Measurements from ENCODE around the gene PGA3. TPM values are rescaled to one million over a fixed set of nuclear protein-coding genes. Genes with fewer than 3 reads are reported as not detected.
A peak's percentile ranks its signal among the peaks of the same experiment; 100 is the strongest.
"Not testable (repeated sequence)": the region's sequence is repeated elsewhere in the genome, so short reads cannot be mapped to it uniquely, and the experiment has no call there.

PGA3 gene
- total RNA-seq, 3 donors from 2014 or later: not detected

DNA sequence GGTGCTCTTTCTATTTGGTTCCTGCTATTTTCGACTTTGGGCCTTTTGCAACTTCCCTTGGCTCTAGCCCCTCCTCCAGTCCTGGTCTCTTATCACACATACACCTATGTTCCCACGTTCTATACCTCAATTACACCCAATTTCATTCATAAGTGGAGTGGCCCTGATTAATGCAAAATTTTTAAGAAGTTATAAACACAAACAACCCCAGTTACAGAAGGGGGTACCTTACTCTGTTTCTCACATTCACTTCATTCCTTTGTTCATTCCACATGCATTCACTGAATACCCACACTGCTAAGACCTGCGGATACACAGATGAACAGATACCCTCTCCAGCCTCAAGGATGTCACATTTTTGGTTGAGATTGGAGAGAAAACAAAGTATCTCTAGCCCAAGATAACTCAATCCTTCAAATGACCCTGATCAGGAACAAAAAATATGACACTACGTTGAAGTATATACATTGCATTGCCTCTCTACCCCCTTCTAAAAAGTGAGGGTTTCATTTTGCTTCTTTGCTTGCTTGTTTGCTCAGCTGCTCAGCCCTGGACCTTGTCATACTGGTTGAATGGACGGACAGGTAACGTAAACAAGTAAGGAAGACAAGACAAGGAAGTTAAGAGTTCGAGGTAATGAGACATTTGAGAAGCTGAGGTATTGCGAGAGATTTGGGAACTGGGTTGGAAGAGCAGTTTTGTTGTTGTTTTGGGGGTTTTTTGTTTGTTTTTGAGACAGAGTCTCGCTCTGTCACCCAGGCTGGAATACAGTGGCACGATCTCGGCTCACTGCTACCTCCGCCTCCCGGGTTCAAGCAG is 38.5 kb upstream of the PGA3 start:
- ATAC-seq: no peak
- Mint-ChIP-seq H3K9me3 (no peaks in the 10 kb centered on the region), H3K4me1 (ENCODE audit: low read depth) (peaks cover 48% of the 10 kb centered on the region), H3K36me3 (ENCODE audit: insufficient read depth) (no peaks in the 10 kb centered on the region), H3K27me3 (ENCODE audit: low read depth) (no peaks in the 10 kb centered on the region), H3K4me3 (peak overlapping the region; percentile 22)
- DNase-seq: no peak

DNA sequence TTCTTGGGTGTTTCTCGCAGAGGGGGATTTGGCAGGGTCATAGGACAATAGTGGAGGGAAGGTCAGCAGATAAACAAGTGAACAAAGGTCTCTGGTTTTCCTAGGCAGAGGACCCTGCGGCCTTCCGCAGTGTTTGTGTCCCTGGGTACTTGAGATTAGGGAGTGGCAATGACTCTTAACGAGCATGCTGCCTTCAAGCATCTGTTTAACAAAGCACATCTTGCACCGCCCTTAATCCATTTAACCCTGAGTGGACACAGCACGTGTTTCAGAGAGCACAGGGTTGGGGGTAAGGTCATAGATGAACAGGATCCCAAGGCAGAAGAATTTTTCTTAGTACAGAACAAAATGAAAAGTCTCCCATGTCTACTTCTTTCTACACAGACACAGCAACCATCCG is 37.5 kb upstream of the PGA3 start:
- ATAC-seq; DNase-seq; H3K36me3 Mint-ChIP-seq (ENCODE audit: insufficient read depth); H3K9me3 Mint-ChIP-seq; H3K27me3 Mint-ChIP-seq (ENCODE audit: low read depth); H3K4me3 Mint-ChIP-seq: not testable (repeated sequence)
- peaks cover 39% of the 10 kb centered on the region for H3K4me1 Mint-ChIP-seq (ENCODE audit: low read depth)

DNA sequence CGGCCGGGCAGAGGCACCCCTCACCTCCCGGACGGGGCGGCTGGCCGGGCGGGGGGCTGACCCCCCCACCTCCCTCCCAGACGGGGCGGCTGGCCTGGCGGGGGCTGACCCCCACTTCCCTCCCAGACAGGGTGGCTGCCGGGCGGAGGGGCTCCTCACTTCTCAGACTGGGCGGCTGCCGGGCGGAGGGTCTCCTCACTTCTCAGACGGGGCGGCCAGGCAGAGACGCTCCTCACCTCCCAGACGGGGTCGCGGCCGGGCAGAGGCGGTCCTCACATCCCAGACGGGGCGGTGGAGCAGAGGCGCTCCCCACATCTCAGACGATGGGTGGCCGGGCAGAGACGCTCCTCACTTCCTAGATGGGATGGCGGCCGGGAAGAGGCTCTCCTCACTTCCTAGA is 37.0 kb upstream of the PGA3 start:
- not testable (repeated sequence) for DNase-seq; H3K9me3 Mint-ChIP-seq; H3K4me3 Mint-ChIP-seq; H3K27me3 Mint-ChIP-seq (ENCODE audit: low read depth); ATAC-seq; H3K36me3 Mint-ChIP-seq (ENCODE audit: insufficient read depth)
- peaks cover 38% of the 10 kb centered on the region for H3K4me1 Mint-ChIP-seq (ENCODE audit: low read depth)

DNA sequence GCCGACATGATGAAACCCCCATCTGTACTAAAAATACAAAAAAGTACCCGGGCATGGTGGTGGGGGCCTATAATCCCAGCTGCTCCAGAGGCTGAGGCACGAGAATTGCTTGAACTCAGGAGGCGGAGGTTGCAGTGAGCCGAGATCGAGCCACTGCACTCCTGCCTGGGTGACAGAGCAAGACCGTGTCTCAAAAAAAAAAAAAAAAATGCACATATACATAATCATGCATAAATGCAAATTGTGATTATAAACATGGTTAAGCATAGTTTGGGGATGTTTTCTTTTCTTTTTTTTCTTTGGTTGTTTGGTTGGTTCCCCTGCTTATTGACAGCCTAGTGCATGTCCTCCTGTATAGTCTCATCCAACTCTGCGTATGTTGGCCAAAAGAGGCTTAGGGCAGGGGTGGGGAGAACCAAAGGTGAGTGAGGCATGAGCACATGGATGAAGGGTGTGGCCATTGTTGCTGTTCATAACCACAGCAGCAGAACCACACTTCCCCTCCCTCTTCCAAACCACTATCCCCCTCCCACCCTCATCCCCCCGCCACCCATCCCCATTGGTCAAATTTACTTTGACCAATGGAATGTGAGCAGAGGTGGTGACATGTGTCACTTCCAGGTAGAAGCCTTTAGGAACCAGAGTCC is 35.1 kb upstream of the PGA3 start:
- Mint-ChIP-seq H3K4me1 (ENCODE audit: low read depth) (peaks cover 38% of the 10 kb centered on the region), H3K9me3 (peaks cover 5% of the 10 kb centered on the region), H3K4me3 (no peak overlapping the region), H3K36me3 (ENCODE audit: insufficient read depth) (no peaks in the 10 kb centered on the region), H3K27me3 (ENCODE audit: low read depth) (no peaks in the 10 kb centered on the region)
- ATAC-seq: no peak
- no peak for DNase-seq

DNA sequence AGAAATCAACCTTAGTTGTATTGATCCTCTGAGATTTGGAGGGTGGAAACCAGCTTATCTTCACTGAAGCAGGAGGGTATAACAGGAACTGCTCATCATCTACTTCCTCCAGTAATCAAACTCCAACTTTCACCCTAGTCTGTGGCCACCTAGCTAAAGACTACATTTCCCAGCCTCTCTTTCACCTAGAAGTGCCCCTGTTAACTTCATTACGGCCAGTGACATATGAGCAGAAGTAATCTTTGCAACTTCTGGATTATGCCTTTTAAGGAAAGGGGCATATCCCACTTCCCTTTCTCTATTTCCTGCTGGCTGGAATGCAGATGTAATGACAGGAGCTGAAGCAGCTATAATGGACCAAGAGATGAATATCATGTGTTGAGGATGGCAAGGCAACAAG is 34.5 kb upstream of the PGA3 start:
- Mint-ChIP-seq H3K4me3 (no peak overlapping the region), H3K4me1 (ENCODE audit: low read depth) (peaks cover 36% of the 10 kb centered on the region), H3K36me3 (ENCODE audit: insufficient read depth) (no peaks in the 10 kb centered on the region), H3K9me3 (peaks cover 5% of the 10 kb centered on the region), H3K27me3 (ENCODE audit: low read depth) (no peaks in the 10 kb centered on the region)
- ATAC-seq: no peak
- no peak for DNase-seq

DNA sequence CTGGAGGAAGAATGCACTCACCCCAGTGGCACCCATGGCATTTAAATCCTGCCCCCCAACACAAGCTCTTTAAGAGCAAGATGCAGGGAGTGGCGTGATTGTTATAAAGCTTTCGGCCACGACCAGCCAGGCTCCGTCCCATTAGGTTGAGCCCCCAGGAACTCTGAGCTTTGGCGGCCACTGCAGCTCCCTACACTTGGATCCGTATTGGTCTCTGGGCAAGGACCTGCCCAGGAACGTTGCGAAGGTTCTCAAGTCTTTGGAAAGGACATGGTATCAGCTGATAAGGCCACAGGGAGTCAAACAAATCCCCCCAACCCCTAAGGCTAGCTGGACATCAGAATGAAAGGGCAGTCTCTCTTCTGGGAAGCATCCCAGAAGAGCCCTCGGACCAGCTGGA is 32.7 kb upstream of the PGA3 start:
- Mint-ChIP-seq H3K27me3 (ENCODE audit: low read depth) (no peaks in the 10 kb centered on the region), H3K36me3 (ENCODE audit: insufficient read depth) (no peaks in the 10 kb centered on the region), H3K9me3 (peaks cover 5% of the 10 kb centered on the region), H3K4me1 (ENCODE audit: low read depth) (peaks cover 23% of the 10 kb centered on the region), H3K4me3 (no peak overlapping the region)
- no peak for ATAC-seq
- no peak for DNase-seq

DNA sequence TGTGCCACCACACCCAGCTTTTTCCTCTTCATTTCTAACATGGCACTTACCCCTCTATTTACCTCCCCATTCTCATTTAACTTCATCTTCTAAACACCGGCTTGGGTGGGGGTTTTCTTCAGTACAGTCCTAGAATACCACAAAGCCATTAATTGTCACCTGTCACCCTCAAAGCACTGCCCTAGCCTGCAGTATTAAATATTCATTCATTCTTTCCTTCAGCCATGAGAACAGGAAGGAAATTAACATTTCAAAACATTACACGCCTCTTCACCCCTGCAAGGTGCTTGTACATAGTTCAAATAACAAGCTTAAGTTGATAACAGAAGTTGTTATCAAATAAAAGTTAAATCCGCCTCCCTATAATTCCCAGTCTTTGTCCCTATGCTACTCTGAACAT is 31.4 kb upstream of the PGA3 start:
- no peak overlapping the region for H3K4me3 Mint-ChIP-seq
- DNase-seq: no peak
- H3K36me3 Mint-ChIP-seq (ENCODE audit: insufficient read depth): no peaks in the 10 kb centered on the region
- peaks cover 5% of the 10 kb centered on the region for H3K9me3 Mint-ChIP-seq
- H3K4me1 Mint-ChIP-seq (ENCODE audit: low read depth): peaks cover 23% of the 10 kb centered on the region
- H3K27me3 Mint-ChIP-seq (ENCODE audit: low read depth): no peaks in the 10 kb centered on the region
- no peak for ATAC-seq

DNA sequence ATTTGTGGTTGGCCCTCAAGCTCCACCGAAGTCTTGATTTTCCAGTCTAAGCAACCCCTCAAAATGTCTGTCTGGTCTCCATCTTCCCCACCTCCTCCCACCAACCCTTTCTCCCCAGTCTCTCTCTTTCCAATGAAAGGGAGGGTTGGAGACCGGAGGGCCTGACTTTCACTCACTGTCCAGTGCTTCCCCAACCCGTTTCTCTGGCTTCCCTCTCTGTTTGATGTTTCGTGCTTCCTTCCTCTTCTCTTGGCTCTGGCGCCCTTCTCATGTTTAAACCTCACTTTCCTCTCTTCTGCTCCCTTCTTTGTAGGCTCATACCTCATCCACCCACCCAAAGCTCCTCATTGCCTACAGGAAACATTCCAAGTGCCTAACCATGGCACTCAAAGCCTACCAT is 31.0 kb upstream of the PGA3 start:
- ATAC-seq (no peak), DNase-seq (no peak)
- no peak overlapping the region for H3K4me3 Mint-ChIP-seq
- no peaks in the 10 kb centered on the region for H3K27me3 Mint-ChIP-seq (ENCODE audit: low read depth)
- H3K36me3 Mint-ChIP-seq (ENCODE audit: insufficient read depth): no peaks in the 10 kb centered on the region
- peaks cover 5% of the 10 kb centered on the region for H3K9me3 Mint-ChIP-seq
- peaks cover 21% of the 10 kb centered on the region for H3K4me1 Mint-ChIP-seq (ENCODE audit: low read depth)

DNA sequence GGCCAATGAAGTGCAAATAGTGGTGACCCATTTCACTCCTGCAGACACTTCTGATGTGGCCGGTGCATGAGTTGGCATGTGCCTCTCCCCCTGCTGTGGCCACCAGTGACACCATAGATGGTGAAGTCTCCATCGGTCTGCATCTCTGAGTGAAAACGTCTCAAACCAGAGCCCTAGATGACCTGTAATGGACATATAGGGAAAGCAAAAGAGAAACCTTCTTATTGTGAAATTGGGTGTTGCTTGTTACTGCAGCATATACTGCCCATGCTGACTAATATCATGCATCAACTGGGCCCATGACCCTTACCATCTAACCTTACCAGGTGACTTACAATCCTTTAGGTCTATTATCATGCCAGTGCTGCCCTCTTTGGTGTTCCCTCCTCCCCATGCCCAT is 30.4 kb upstream of the PGA3 start:
- H3K4me3 Mint-ChIP-seq: no peak overlapping the region
- no peaks in the 10 kb centered on the region for H3K36me3 Mint-ChIP-seq (ENCODE audit: insufficient read depth)
- DNase-seq (no peak), ATAC-seq (no peak)
- peaks cover 16% of the 10 kb centered on the region for H3K4me1 Mint-ChIP-seq (ENCODE audit: low read depth)
- no peaks in the 10 kb centered on the region for H3K27me3 Mint-ChIP-seq (ENCODE audit: low read depth)
- H3K9me3 Mint-ChIP-seq: peaks cover 5% of the 10 kb centered on the region

DNA sequence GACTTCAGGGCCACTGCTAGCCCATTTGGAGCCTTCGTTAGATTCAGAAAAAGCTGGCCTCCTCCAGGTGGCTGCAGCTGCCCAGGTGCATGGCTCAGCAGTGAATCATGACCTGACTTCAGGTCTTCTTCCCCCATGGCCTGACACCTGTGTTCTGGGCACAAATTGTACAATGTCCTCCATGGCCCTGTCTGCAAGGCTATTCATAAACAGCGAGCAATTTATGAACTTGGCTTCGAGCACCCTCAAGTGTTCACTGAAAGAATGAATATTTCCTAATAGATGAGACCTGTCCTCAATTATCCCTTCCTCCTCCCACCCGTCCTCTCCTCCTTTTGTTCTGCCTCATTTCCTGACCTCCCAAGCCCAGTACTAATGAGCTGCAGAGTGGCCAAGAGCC is 29.9 kb upstream of the PGA3 start:
- no peak overlapping the region for H3K4me3 Mint-ChIP-seq
- H3K9me3 Mint-ChIP-seq: peaks cover 5% of the 10 kb centered on the region
- no peak for ATAC-seq
- H3K27me3 Mint-ChIP-seq (ENCODE audit: low read depth): no peaks in the 10 kb centered on the region
- H3K4me1 Mint-ChIP-seq (ENCODE audit: low read depth): peaks cover 13% of the 10 kb centered on the region
- no peak for DNase-seq
- H3K36me3 Mint-ChIP-seq (ENCODE audit: insufficient read depth): no peaks in the 10 kb centered on the region

DNA sequence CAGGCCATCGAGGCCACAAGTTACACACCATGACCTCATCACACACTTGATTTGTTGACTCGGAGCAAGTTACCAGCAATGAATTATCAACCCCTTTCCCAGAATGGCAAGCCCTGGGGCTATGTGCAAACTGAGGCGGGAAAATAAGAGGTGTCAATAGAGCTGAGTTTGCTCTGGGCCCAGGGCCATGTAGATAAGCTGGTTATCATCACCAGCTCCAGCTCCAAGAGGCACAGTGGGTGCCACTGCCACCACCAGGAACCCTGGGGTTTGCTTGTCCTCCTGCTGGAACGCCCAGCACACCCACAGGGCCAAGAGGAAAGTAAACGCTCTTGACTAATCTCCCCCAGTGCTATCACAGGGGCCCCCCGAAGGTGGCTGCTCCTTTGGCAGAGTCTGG is 29.0 kb upstream of the PGA3 start:
- ATAC-seq: no peak
- Mint-ChIP-seq H3K4me3 (no peak overlapping the region), H3K27me3 (ENCODE audit: low read depth) (no peaks in the 10 kb centered on the region), H3K4me1 (ENCODE audit: low read depth) (peaks cover 13% of the 10 kb centered on the region), H3K36me3 (ENCODE audit: insufficient read depth) (no peaks in the 10 kb centered on the region), H3K9me3 (peaks cover 5% of the 10 kb centered on the region)
- DNase-seq: no peak

DNA sequence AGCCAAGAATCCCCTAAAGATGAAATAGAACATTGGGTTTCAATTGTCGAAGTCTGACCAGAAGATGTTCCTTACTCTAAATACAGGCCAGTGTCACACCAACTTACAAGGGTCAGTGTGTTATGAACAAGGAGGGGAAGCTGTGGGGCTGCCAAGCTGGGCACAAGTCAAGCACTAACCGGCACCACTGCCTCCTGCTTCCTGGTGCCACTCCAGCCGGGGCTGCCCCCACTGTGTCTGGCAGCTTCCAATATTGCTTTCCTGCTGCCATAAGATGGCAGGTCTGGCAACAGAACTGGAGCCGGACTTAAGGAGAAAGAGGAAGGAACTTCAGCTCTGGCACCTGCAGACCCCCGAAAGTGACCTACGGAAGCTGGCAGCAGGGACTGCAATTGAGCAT is 28.4 kb upstream of the PGA3 start:
- no peak for DNase-seq
- Mint-ChIP-seq H3K27me3 (ENCODE audit: low read depth) (no peaks in the 10 kb centered on the region), H3K4me1 (ENCODE audit: low read depth) (peaks cover 13% of the 10 kb centered on the region), H3K36me3 (ENCODE audit: insufficient read depth) (no peaks in the 10 kb centered on the region), H3K4me3 (no peak overlapping the region), H3K9me3 (peaks cover 5% of the 10 kb centered on the region)
- no peak for ATAC-seq

DNA sequence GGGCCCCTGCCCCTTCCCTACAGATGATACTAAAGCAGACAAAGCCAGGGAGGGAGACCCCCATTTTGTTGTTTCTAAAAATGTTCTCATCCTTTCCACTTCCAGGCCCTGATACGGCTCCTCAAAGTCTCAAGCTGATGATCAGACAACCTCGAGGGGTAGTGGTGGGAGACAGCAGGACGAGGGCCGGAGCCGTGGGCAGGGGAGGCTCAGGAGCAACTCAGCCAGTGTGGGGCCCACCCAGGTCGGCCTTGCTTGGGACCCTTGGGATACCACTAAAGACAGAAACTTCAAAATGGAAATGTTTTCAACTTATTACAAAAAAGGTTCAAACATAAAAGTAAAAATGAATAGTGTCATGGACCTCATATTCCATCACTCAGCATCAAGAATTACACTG is 26.9 kb upstream of the PGA3 start:
- ATAC-seq (no peak), DNase-seq (no peak)
- Mint-ChIP-seq H3K4me1 (ENCODE audit: low read depth) (peaks cover 13% of the 10 kb centered on the region), H3K4me3 (no peak overlapping the region), H3K36me3 (ENCODE audit: insufficient read depth) (no peaks in the 10 kb centered on the region), H3K27me3 (ENCODE audit: low read depth) (no peaks in the 10 kb centered on the region), H3K9me3 (peaks cover 5% of the 10 kb centered on the region)

DNA sequence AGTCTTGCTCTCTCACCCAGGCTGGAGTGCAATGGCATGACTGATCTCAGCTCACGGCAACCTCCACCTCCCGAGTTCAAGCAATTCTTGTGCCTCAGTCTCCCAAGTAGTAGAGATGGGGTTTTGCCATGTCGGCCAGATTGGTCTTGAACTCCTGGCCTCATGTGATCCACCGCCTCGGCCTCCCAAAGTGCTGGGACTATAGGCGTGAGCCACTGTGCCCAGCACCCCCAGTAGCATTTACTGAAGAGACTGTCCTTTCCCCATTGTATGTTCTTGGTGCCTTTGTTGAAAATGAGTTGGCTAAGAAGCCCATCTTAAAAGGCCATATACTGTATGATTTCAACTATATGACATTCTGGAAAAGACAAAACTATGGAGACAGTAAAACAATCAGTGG is 23.1 kb upstream of the PGA3 start:
- H3K36me3 Mint-ChIP-seq (ENCODE audit: insufficient read depth); ATAC-seq; H3K9me3 Mint-ChIP-seq: not testable (repeated sequence)

DNA sequence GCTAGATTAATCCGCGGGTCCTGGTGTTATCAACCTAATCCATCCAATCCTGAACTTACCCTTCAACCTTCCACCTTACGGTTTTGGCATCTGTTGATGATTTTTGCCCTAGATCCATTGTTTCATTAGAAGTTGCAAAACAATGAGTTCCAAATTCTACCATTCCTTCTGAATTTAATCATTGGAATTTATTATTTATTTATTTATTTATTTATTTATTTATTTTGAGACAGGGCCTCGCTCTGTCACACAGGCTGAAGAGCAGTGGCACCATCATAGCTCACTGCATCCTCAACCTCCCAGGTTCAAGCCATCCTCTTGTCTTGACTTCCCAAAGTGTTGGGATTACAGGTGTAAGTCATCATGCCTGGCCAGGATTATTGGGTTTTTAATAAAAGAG is 21.8 kb upstream of the PGA3 start:
- no peak for DNase-seq
- no peaks in the 10 kb centered on the region for H3K27me3 Mint-ChIP-seq (ENCODE audit: low read depth)
- H3K4me3 Mint-ChIP-seq: no peak overlapping the region
- ATAC-seq: no peak
- no peaks in the 10 kb centered on the region for H3K36me3 Mint-ChIP-seq (ENCODE audit: insufficient read depth)
- H3K9me3 Mint-ChIP-seq: no peaks in the 10 kb centered on the region
- H3K4me1 Mint-ChIP-seq (ENCODE audit: low read depth): no peaks in the 10 kb centered on the region

More for the DNA sequence above, 23.1 kb upstream of the PGA3 start:
- H3K4me1 Mint-ChIP-seq (ENCODE audit: low read depth); DNase-seq; H3K27me3 Mint-ChIP-seq (ENCODE audit: low read depth); H3K4me3 Mint-ChIP-seq: not testable (repeated sequence)

Data from activated T-cell treated with anti-CD3 and anti-CD28 coated beads, Interleukin-2, amount 50 U/mL, for 4 hours (primary cell).